ENCODE data around the gene SMG7. TPM values are rescaled to one million over a fixed set of nuclear protein-coding genes. Genes with fewer than 3 reads are reported as not detected.
A peak's percentile ranks its signal among the peaks of the same experiment; 100 is the strongest.

The SMG7 gene
- total and polyA plus RNA-seq, 10 of the 15 experiments (the other 5 are each of a cell fraction or from before 2014, with no cell fraction given): 9.5 to 65.4 (median 42.7) TPM

DNA sequence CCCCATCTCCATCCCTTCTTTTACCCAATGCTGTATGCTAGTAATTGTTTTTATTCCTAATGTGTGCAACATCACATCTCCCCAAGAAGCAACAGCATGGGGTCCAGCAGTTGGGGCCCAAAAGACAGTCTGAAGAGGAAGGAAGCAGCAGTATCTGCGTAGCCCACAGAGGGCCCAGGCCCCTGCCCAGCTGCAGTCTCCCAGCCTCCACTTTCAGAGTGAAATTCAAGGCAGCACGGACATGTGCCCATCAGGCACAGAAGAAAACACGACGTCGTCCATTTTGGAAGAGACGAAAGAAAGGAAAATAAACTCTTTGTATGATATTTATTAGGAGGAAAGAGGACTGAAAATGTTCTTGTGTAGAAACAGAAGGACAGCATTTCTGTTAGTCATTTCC, 80.6 kb downstream of the SMG7 start:
- SMC1A ChIA-PET (ENCODE audit: uncharacterized antibody, unreplicated experiment): no interaction called here

DNA sequence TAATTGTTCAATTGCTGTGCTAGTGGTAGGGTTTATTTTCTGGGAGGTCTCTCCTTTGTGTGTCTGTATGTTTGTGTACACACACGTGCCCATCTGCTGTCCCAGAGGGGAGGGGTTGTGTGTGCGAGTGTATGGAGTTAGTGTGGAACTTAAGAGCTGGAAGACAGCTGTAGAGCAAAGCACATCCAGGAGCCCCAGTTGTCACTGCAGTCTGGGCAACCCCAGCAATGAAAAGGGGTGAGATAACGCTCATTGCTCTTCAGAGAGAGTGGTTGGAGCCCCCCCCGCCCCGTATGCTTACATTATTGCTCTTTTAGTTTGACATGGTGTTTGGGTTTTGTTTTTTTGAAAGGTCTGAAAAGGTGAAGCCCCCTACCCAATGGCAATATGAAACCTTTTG, 81.0 kb downstream of the SMG7 start:
- Histone ChIP-seq H3K4me1 (ENCODE audit: control insufficient read depth, insufficient read depth, low read length) (no peaks in the 10 kb centered on the region; the same call in 1 of the 2 replicates), H4K20me1 (ENCODE audit: control insufficient read depth, insufficient read depth) (no peaks in the 10 kb centered on the region), H3K27me3 (replicated peaks in 1 of 2; ENCODE audit: control insufficient read depth in 2 of 2, insufficient read depth in 2 of 2, low read length in 1 of 2) (no peaks in the 10 kb centered on the region), H3K4me3 (no peak overlapping the region), H3K79me2 (ENCODE audit: control insufficient read depth, insufficient read depth, low read length) (no peaks in the 10 kb centered on the region), H3K4me2 (ENCODE audit: control insufficient read depth, insufficient read depth) (no peak overlapping the region), H3K36me3 (ENCODE audit: control insufficient read depth in 2 of 2, insufficient read depth in 2 of 2, low read length in 1 of 2) (peaks cover 16 to 46% of the 10 kb centered on the region in 2 experiments), H3K9ac (ENCODE audit: control insufficient read depth, insufficient read depth, low read length) (no peak overlapping the region), H3K27ac (ENCODE audit: control insufficient read depth, insufficient read depth) (no peak overlapping the region), H2AFZ (ENCODE audit: control insufficient read depth, low read depth, low read length) (no peak overlapping the region), H3K9me3 (replicated peaks; ENCODE audit: control insufficient read depth, insufficient read depth, low read length) (no peaks in the 10 kb centered on the region)
- no peak for FAIRE-seq
- peak; percentile 17; the same call in 2 of the 3 replicates for ATAC-seq
- WGBS (ENCODE audit: insufficient coverage, insufficient replicate concordance, low lambda C conversion rate, missing lambda C conversion rate): 75% methylated on average over 5 of the region's 5 CpGs
- ChIA-PET POLR2A (interaction anchor here (0.6 kb wide), 1 partner anchor 27 kb away, joined by 5 read pairs; no protein-coding TSS in a partner anchor), RAD21 (ENCODE audit: unreplicated experiment) (interaction anchor here (1.2 to 2.5 kb wide), 2 partner anchors 35 to 46 kb away, joined by 4 to 5 read pairs; no protein-coding TSS in a partner anchor), SMC1A (ENCODE audit: uncharacterized antibody, unreplicated experiment) (interaction anchor here (0.5 to 1.8 kb wide), 5 partner anchors 10 to 360 kb away, joined by 3 to 10 read pairs (median 4); partner anchors contain the start of gene NCF2), CTCF (interaction anchor here (0.7 to 1.5 kb wide), 2 partner anchors 12 to 51 kb away, joined by 3 read pairs; no protein-coding TSS in a partner anchor)
- intact Hi-C loops (cut with micrococcal nuclease; ENCODE audit: unreplicated experiment) (loop anchor here (2.0 kb wide), 1 partner anchor 69 kb away; no protein-coding TSS in a partner anchor), in situ Hi-C loops (cut with MboI) (no loop called here)
- TSS peak; percentile 31 for BruUV-seq (replicated peaks)
- TF ChIP-seq ZZZ3 (IDR thresholded peaks at IDR 0.05; ENCODE audit: control insufficient read depth, insufficient read length, low read depth) (no peak), CBX5 (IDR thresholded peaks at IDR 0.05; ENCODE audit: low read depth) (no peak), JUND (IDR thresholded peaks at IDR 0.05; ENCODE audit: low read depth, low read length) (no peak), SMARCA5 (IDR thresholded peaks at IDR 0.05) (no peak), EED (IDR thresholded peaks at IDR 0.05; ENCODE audit: low read depth) (no peak)
- TF ChIP-seq, protein P1, sequence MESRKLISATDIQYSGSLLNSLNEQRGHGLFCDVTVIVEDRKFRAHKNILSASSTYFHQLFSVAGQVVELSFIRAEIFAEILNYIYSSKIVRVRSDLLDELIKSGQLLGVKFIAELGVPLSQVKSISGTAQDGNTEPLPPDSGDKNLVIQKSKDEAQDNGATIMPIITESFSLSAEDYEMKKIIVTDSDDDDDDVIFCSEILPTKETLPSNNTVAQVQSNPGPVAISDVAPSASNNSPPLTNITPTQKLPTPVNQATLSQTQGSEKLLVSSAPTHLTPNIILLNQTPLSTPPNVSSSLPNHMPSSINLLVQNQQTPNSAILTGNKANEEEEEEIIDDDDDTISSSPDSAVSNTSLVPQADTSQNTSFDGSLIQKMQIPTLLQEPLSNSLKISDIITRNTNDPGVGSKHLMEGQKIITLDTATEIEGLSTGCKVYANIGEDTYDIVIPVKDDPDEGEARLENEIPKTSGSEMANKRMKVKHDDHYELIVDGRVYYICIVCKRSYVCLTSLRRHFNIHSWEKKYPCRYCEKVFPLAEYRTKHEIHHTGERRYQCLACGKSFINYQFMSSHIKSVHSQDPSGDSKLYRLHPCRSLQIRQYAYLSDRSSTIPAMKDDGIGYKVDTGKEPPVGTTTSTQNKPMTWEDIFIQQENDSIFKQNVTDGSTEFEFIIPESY (IDR thresholded peaks at IDR 0.05): no peak
- no peak for DNase-seq (ENCODE audit: low read depth, low spot score)

More for the DNA sequence above, 80.6 kb downstream of the SMG7 start:
- Histone ChIP-seq H3K9me3 (replicated peaks; ENCODE audit: control insufficient read depth, insufficient read depth, low read length) (no peaks in the 10 kb centered on the region), H3K27ac (ENCODE audit: control insufficient read depth, insufficient read depth) (no peak overlapping the region), H4K20me1 (ENCODE audit: control insufficient read depth, insufficient read depth) (no peaks in the 10 kb centered on the region), H2AFZ (ENCODE audit: control insufficient read depth, low read depth, low read length) (no peak overlapping the region), H3K4me2 (ENCODE audit: control insufficient read depth, insufficient read depth) (no peak overlapping the region), H3K9ac (ENCODE audit: control insufficient read depth, insufficient read depth, low read length) (no peak overlapping the region), H3K79me2 (ENCODE audit: control insufficient read depth, insufficient read depth, low read length) (no peaks in the 10 kb centered on the region), H3K27me3 (replicated peaks in 1 of 2; ENCODE audit: control insufficient read depth in 2 of 2, insufficient read depth in 2 of 2, low read length in 1 of 2) (no peaks in the 10 kb centered on the region), H3K4me3 (no peak overlapping the region), H3K4me1 (ENCODE audit: control insufficient read depth, insufficient read depth, low read length) (no peaks in the 10 kb centered on the region; the same call in 1 of the 2 replicates), H3K36me3 (ENCODE audit: control insufficient read depth in 2 of 2, insufficient read depth in 2 of 2, low read length in 1 of 2) (peaks cover 16 to 46% of the 10 kb centered on the region in 2 experiments)
- no peak for DNase-seq (ENCODE audit: low read depth, low spot score)
- RAD21 ChIA-PET (ENCODE audit: unreplicated experiment): no interaction called here
- in situ Hi-C loops (cut with MboI) (no loop called here), intact Hi-C loops (cut with micrococcal nuclease; ENCODE audit: unreplicated experiment) (loop anchor here (2.0 kb wide), 1 partner anchor 70 kb away; no protein-coding TSS in a partner anchor)
- TF ChIP-seq IKZF1 (conservative IDR thresholded peaks at IDR 0.05) (no peak), SPI1 (IDR thresholded peaks at IDR 0.05; ENCODE audit: borderline replicate concordance, insufficient read depth, low read depth, low read length) (no peak), ZNF217 (IDR thresholded peaks at IDR 0.05) (no peak), BACH1 (IDR thresholded peaks at IDR 0.05; ENCODE audit: borderline replicate concordance) (no peak), NFXL1 (IDR thresholded peaks at IDR 0.05; ENCODE audit: borderline replicate concordance) (no peak), NR2C1 (IDR thresholded peaks at IDR 0.05) (no peak), SMAD5 (IDR thresholded peaks at IDR 0.05; ENCODE audit: low read depth) (no peak)
- no peak for FAIRE-seq
- CTCF ChIA-PET: no interaction called here
- POLR2A ChIA-PET: no interaction called here
- 97% methylated on average over 6 of the region's 6 CpGs for WGBS (ENCODE audit: insufficient coverage, insufficient replicate concordance, low lambda C conversion rate, missing lambda C conversion rate)
- no peak for ATAC-seq
- BruUV-seq (replicated peaks): no TSS peak

Measured in GM12878 (cell line).